Measurements from ENCODE around the gene HHLA2. TPM values are rescaled to one million over a fixed set of nuclear protein-coding genes. Genes with fewer than 3 reads are reported as not detected.

Gene HHLA2
- total RNA-seq, 2 donors from 2014 or later = 0.82 to 2.6 TPM

GRCh38 chr3:108381529-108382140 lies 85.3 kb downstream of the HHLA2 start:
- TF ChIP-seq POLR2A (IDR thresholded peaks at IDR 0.05) = no peak
- no peak for TF ChIP-seq POLR2AphosphoS5 (IDR thresholded peaks at IDR 0.05)
- no peak for TF ChIP-seq CTCF (IDR thresholded peaks at IDR 0.05)
- whole genome bisulfite sequencing = 76% methylated on average over 3 of the region's 3 CpGs
- no peaks in the 10 kb centered on the region for H3K27me3 ChIP-seq (replicated peaks; ENCODE audit: insufficient read depth)
- peaks cover 14% of the 10 kb centered on the region for H3K4me1 ChIP-seq (replicated peaks)
- no peaks in the 10 kb centered on the region for H3K9me3 ChIP-seq
- no peak overlapping the region for H3K27ac ChIP-seq
- H3K36me3 ChIP-seq = no peaks in the 10 kb centered on the region
- no peak overlapping the region for H3K4me3 ChIP-seq
- no peak for DNase-seq (ENCODE audit: low spot score)
- intact Hi-C loops (cut with DNase I) = no loop called here

- Histone ChIP-seq H3K27me3 (replicated peaks; ENCODE audit: insufficient read depth) (no peaks in the 10 kb centered on the region), H3K4me3 (no peak overlapping the region), H3K36me3 (no peaks in the 10 kb centered on the region), H3K9me3 (no peaks in the 10 kb centered on the region), H3K4me1 (replicated peaks) (peaks cover 14% of the 10 kb centered on the region), H3K27ac (peak overlapping the region; percentile 12 to 70)
- TF ChIP-seq POLR2AphosphoS5 (IDR thresholded peaks at IDR 0.05) (peak; percentile 59), POLR2A (IDR thresholded peaks at IDR 0.05) (no peak), CTCF (IDR thresholded peaks at IDR 0.05) (no peak)
- intact Hi-C loops (cut with DNase I) = no loop called here
- DNase-seq (ENCODE audit: low spot score) = no peak
These were observed 87.0 kb downstream of the HHLA2 start for GRCh38 chr3:108383306-108383705.

GRCh38 chr3:108387063-108387462 lies 90.7 kb downstream of the HHLA2 start:
- peaks cover 11% of the 10 kb centered on the region for H3K4me1 ChIP-seq (replicated peaks)
- H3K27ac ChIP-seq = no peak overlapping the region
- no peaks in the 10 kb centered on the region for H3K27me3 ChIP-seq (replicated peaks; ENCODE audit: insufficient read depth)
- H3K36me3 ChIP-seq = no peaks in the 10 kb centered on the region
- intact Hi-C loops (cut with DNase I) = no loop called here
- no peak for DNase-seq (ENCODE audit: low spot score)
- no peaks in the 10 kb centered on the region for H3K9me3 ChIP-seq
- H3K4me3 ChIP-seq = no peak overlapping the region
- 100% methylated on average over 1 of the region's 1 CpG for WGBS
- no peak for TF ChIP-seq POLR2AphosphoS5 (IDR thresholded peaks at IDR 0.05)
- no peak for TF ChIP-seq CTCF (IDR thresholded peaks at IDR 0.05)
- no peak for TF ChIP-seq POLR2A (IDR thresholded peaks at IDR 0.05)

GRCh38 chr3:108388136-108389132 lies 92.1 kb downstream of the HHLA2 start:
- no peaks in the 10 kb centered on the region for H3K36me3 ChIP-seq
- DNase-seq (ENCODE audit: low spot score) = no peak
- H3K4me1 ChIP-seq (replicated peaks) = peaks cover 6% of the 10 kb centered on the region
- no peak overlapping the region for H3K27ac ChIP-seq
- H3K4me3 ChIP-seq = no peak overlapping the region
- WGBS = 79% methylated on average over 12 of the region's 12 CpGs
- intact Hi-C loops (cut with DNase I) = no loop called here
- no peaks in the 10 kb centered on the region for H3K9me3 ChIP-seq
- no peaks in the 10 kb centered on the region for H3K27me3 ChIP-seq (replicated peaks; ENCODE audit: insufficient read depth)
- TF ChIP-seq POLR2AphosphoS5 (IDR thresholded peaks at IDR 0.05) (no peak), POLR2A (IDR thresholded peaks at IDR 0.05) (no peak), CTCF (IDR thresholded peaks at IDR 0.05) (no peak)

Data from prostate gland (tissue), 2 donors.